GM03348 (cell line): ENCODE results near the gene NGFR.
"Not testable (repeated sequence)": the region's sequence is repeated elsewhere in the genome, so short reads cannot be mapped to it uniquely, and the experiment has no call there.

ENCODE experiments used
- DNase-seq: peaks from one replicate; pipeline ENCODE4 v3.0.0; 2012; ENCODE audit warnings: low spot score

NGFR gene

DNA sequence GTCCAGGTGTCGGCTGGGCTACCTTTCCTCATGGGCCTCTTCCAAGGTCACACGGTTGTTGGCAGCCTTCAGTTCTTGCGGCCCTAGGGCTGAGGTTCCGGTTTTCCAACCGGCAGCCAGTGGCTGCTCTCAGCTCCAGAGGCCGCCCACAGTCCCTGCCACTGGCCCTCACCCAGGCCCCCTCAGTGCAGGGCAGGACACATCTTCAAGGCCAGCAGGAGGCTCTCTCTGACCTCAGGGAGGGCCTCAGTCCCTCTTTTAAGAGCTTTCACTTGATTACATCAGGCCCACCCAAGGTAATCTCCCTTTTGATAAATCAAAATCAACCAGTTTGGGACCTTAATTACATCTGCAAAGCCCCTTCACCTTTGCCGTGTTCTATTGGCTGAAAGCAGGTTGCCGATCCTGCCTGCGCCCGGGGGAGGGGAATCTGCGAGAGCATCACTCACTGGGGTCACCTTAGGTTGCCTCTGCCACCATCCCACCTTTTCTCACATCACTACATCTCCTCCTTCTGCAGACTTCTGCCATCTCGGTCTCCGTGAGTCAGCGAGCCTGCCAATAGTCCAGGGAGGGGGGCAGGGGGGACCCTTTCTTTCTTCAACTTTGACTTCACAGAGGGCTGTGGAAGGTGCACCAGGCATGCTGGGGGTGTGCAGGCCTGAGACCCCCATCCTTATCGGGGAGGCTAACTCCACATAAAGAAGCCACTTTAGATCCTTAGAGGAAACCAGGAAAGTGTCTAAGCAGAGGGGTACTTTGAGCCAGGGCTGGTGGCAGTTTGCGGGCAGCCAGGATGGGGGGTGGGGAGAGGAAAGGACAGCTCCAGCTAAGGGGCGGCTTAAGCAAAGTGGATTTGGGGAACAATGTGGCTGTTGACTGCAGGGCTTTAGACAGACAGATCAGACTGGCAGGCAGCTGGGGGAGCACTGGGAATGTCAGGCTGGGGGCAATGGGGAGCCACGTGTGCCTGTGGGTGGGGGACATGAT is 51.7 kb downstream of the NGFR start:
- no peak for DNase-seq

DNA sequence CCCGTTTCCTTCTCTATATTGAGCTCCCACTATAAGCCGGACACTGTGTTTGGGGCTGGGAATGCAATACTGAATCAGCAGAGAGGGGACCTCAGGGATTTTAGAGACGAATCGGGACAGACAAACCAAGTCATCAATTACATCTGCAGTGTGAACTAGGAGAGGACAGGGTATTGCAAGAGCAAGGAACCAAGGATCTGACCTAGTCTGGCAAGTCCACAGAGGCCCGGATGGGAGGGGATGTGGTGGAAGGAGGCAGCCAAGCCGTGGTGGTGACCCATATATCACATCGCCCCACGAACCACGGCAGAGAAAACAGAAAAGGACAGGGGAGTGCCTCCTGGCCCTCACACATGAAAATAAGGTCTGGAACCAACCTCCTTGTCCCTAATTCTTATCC is 52.5 kb downstream of the NGFR start:
- DNase-seq, result no peak

DNA sequence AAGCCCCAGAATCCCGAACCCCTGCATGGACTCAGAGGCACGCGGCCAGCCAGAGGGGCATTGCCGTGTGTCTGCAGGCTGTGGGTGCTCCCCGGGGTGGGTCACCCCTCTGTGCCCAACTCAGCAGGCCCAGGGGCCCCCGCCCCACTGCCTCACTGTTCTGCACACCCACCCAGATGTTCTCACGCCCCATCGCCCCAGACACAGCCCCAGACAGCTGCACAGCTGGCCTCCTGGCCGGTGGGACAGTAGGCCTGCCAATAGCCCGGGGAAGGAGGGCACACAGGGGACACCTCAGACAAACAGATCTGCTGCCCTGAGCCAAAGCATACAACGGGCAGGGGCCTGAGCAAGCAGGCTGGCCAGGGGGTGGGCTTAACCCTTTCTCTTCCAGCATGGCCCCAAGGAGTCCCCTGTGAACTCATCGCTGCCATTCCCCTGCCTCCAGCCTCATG is 53.0 kb downstream of the NGFR start:
- DNase-seq, result no peak

DNA sequence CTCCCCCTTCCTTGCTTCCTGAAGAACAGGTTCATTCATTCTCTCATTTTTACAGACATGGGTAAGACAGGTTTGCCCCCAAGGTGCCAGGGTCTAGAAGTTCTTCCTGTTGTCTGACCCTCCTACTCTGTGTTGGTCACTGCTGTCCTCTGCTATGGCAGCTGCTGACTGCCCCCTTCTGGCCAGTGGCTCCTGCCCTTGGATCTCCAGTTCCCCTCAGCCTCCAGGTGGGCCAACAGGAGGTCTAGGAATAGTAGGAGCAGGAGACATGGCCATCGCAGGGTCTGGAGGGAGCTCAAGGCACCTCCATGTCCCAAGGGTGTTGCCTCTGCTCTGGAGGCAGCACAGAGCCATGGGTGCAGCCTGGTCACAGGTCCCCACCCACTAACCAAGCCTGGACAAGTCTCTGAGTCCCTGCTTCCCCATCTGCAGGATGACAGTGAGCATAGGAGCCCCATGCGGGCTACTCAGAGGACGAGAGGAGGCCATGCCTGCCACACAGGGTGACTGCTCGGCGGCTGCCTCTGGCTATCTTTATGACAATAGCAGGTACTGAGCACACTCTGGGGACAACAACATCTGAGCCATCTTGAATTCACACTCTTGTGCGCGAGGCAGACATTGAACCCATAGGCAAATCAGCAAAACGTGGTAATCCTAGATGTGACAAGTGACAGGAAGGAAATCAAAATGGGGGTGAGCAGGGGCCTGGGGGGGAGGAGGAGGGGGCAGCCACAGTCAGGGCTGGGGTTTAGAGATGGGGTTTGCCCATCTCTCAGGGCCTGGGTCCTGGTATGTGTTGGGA is 53.6 kb downstream of the NGFR start:
- DNase-seq, result peak; percentile 69

DNA sequence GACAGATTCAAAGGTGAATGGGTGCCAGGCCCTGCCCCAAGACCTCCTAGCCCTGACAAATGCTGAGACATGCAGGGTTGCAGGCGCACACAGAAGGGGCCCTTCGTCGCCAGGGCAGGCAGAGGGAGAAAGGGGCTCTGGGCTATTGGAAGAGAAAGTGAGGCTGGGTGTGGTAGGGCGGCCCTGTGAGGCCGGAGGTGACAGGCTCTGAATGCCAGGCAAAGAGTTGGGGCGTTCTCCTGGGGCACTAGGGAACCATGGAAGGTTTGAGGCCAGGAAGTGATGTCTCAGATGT is 54.2 kb downstream of the NGFR start:
- no peak for DNase-seq

DNA sequence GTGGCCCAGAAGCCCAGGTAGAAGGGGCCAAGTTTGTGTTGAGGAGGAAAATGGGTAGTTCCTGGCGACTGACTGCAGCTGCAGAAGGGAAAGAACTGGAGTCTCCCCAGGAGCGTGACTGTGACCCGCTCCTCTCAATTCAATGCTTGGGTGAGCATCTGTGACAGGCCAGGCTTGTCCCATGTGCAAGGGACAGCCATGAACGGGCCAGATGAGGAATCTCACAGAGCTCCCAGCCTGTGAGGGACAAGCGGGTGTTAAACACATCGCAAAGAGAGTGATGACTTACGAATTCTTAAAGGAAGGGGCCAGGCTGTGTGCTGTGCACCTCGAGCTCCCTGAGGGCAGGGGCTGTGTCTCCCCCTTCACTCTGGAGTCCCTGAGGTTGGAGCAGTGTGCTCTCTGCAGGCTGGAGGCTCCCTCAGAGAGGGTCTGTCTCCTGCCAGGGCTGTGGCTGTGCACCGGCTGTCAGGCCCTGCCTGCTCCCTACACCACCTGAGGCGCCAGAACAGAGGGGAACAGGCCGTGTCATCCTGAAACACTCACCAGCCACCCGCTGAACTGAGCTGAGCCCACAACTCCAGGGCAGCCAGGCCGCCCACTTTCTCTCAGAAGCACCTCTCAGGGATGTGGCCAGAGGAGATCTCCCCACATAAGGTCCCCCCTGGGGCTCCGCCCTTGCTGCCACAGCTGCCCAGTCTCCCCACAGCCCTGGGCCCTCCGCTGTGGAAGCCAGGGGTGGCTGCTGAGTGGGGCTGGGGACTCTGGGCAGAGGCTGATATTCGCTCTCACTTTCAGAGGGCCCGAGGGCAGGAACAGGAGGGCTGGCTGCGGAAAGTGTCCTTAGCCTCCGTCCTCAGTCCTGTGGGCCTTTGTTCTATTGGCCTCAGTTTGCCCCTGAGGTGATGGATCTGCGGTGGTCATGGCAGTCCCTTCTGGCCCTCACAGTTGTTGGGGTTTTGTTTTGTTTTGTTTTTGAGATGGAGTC is 54.9 kb downstream of the NGFR start:
- DNase-seq, result no peak

DNA sequence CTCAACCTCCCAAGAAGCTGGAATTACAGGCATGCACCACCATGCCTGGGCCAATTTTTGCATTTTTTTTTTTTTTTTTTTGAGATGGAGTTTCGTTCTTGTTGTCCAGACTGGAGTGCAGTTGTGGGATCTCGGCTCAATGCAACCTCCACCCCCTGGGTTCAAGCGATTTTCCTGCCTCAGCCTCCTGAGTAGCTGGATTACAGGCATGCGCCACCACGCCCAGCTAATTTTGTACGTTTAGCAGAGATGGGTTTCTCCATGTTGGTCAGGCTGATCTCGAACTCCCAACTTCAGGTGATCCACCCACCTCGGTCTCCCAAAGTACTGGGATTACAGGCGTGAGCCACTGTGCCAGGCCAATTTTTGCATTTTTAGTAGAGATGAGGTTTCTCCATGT is 55.7 kb downstream of the NGFR start:
- DNase-seq, result not testable (repeated sequence)

DNA sequence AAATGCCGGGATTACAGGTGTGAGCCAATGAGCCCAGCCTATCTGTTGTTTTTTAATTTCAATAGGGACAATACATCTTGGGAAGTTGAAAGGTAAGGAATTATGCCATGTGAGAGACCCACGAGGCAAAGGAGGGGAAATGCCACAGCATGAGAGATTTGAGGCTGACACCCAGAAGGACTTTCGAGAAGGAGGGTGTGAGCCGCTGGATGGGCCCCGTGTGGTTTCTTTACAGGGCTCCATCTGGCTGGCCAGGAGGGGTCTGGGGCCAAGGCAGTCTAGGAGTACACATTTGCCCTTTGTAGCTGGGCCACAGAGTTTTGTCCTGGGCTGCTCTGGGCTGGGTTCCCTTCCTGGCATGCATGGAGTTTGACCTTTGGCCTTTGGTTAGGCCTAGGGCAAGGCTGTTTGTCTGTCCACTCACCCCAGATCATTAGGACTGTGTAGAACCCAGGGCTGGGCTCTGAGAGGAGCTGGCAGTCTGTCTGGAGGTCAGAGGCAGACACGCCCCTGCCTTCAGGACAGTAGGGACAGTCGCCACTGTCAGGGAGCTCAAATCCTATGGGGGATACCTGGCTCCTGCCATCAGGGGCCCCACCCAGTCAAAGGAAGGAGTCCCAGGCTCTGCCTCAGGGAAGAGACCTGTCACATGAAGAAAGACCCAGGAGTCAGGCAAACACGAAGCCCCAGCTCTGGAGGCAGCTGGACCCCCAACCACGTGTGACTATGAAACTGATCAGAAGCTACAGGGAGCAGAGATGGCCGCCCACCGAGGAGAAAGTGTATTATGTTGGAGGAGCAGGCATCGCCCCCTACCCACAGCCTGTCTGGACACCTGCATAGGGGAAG is 56.4 kb downstream of the NGFR start:
- no peak for DNase-seq

DNA sequence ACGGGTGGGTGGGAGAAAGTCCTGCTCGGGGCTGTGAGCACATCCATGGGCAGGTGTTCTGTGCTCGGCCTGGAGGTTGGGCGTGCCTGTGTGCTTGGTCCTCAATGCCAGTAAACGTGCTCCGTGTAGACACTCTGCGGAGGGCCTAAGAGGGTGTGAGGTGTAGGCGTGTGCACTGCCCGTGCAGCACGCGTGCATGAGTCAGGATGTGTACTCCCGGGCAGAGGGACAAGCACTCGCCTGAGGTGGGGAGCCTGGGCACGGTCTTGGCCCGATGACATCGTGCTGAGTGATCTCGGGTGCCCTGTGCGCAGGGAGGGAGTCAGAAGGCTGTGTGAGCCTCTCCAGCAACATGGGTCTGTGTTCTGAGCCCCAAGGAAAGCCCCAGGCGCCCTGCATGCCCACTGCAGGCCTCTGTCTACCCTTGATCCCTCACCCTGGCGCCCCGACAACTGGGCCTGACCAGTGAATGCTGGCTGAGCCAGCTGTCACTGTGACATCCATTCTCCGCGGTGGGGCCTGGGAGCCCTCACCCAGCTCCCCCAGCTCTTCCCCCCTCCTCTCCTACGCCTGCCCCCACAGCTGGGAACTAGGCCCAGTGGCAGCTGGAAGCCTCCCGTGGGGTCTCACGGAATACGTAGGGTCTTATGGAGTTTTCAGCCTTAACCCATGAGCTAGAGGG is 57.1 kb downstream of the NGFR start:
- DNase-seq, result no peak

DNA sequence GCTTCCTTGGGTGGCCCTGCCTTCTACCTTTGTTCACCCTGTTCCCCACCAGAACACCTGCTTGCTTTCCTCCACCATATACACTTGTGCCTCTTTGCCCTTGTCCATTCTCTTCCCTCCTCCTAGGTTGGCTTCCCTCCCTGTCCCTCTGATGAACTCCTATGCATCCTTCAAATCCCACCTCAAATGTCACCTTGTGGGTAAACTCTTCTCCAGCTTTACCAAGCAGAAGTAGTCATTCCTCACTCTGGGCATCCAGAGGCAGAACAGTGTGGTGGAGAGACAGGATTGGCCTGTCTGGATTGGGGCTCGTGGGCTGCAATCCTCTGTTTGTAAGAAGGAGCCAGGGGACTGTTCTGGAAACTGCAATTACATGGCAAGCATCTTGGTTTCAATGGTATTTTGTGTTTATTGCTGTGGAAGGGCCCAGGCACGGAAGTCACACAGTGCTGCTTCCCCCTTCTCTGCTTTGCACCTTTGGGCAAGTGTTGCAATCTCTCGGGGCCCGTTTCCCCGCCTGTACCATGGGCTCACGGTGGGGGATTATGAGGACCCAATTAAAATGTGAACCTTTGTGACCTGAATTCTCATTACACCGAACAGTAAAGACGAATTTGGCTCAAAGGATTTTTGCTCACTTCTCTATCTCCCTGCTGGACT is 58.7 kb downstream of the NGFR start:
- no peak for DNase-seq

DNA sequence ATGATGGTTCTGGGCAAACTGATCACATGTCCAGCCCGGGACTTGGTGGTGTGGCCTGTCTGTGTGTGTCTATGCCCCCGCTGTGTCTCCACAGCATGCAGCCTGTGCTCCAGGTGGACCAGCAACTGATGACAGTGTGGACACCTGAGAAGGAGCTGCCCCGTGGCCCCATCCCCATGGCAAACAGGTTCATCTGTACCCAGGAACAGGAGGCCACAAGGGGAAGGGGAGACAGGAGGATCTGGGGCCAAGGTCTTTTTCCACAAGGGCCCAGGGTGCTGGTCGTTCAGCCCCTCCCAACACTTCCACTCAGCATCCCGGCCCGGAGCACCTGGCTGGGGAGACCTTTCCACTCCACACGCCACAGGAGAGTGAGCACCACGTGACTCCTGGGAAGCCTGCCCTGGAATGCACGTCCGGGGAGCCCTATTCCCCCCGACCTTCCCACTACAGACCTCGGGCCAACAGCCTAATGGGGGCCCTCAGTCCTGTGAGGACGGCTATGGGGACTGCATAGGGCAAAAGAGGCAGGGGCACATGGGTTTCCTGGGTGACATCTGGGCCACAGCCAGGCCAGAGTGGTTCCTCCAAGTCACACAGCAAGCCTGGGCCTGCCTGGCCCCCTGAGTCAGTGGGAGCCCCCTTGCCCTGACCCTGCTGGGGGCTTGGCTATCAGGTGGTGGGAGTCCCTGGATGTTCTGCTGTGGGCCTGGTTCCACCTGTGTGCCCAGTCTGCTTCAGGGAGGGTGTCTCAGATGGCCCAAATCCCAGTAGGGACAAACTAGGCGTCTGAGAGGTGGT is 59.8 kb downstream of the NGFR start:
- no peak for DNase-seq

DNA sequence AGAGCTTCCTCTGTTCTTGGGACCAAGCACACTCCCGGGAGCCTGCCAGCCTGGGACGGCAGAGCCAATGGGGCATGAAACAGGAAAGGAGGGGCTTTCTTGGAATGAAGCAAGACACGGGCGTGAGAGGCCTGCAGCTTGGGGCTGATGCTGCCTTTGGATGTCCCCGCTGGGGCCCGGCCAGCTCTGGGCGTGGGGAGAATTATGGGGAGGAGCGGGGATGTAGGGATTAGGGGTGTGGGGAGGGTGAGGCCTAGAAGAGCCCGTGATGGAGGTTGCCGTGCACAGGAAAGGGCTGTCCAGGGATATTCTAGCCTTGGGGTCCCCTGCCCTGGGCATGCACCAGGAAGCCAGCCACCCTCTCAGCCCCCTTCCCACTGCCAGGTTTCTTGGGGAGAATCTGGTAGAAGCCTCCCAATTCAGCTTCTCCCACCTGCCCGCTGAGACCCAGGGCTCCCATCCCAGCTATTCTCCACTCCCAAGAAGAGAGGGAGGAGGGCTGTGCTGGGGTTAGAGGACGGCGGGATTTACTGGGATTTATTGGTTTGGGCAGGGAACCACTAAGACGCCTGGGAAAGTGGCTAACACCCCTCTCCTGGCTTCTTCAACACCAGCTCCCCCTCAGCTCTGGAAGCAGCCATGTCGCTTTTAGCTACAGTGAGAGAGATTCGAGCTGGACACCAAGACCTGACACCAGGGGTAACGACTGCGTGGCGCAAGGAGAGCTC is 60.6 kb downstream of the NGFR start:
- DNase-seq, result no peak

DNA sequence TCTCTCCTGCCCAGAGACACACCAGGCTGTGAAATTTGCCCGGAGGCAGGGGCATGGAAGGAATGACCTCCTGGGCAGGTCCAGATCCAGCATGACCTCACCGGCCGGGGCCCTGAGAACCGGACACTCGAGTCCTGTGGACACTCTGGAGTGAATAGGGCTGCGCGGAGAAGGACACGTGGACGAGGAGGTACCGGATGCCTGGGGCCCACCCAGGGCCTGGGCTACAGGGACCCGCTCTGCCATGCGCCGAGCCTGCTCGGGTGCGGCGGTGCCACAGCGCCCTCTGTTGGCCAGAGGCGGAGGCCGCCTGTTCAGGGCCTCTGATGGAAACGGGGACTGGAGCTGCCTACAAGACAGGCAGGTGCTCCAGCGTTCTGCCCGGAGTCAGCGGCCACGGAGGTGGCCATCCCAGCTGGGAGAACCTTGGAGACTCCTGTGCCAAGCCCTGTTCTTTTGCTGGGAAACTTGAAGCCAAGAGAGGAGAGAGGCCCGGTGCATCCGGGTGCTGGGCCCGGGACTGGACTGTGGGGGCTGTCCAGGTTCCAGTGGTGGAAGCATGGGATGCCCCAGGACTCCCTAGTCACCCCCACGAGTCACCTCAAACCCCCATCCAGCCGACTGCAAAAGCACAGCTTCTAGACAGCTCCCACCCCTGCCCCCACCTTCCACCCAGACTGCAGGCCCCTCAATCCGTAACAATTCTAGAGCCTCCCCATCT is 61.3 kb downstream of the NGFR start:
- DNase-seq, result peak; percentile 91

DNA sequence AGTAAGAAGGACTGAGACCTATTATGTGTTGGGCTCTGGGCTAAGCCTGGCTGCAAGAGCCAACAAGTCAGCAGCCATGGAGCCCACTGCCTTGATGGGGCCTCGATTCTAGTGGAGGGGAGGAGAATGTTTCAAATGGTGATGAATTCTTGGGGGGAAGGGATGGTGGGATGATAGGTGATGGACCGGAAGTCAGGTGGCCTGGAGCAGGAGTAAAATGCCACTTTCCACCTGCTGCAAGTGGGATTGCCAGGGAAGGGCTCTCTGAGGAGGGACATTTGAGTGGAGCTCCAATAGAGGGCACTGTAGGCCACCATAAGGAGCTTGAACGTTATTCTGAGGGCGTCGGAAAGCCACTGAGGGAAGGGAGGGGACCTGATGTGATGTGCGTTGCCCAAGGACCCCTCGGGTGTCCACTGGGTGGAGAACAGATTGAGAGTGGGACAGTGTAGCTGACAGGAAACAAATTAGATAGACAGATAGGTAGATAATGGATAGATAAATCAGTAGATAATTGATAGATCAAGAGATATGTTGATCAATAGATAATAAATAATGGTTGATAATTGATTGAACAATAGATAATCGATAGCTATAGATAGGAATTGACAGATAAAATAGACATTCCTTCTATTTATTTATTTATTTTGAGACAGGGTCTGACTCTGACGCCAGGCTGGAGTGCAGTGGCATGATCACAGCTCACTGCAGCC is 62.4 kb downstream of the NGFR start:
- DNase-seq, result peak; percentile 46
